ENCODE measurements around the gene DNAJC6. TPM values are rescaled to one million over a fixed set of nuclear protein-coding genes. Genes with fewer than 3 reads are reported as not detected.

Gene DNAJC6
- polyA plus RNA-seq, 2 of the 4 experiments (the other 2 are of a cell fraction), result 3.0 to 5.0 TPM

DNA sequence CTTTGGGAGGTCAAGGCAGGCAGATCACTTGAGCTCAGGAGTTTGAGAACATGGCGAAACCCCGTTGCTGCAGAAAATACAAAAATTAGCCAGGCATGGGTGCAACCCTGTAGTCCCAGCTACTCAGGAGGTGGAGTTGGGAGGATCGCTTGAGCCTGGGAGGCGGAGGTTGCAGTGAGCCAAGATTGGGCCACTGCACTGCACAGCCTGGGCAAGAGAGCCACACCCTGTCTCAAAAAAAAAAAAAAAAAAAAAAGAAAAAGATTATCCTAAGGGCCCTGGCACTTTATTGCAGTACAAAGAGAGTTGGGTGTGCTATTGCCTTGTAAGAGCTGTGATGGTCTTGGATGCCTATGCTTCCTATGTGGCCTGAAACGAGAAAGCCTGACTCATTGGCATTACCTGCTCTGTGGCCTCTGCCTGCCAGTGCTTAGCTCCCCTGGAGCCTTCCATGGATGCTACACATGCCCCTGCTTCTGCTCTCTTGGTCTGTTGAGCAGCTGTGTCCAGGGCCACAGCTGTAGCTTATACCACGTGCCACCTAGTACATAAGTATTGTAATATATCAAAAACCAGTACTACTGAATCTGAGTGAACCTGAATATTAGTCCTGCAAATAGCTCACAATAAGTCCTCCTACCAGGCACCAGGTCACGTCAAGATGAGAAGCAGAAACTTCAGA is 45.8 kb downstream of the DNAJC6 start:
- ATAC-seq, result no peak
- 84% methylated on average over 7 of the region's 7 CpGs for WGBS (ENCODE audit: missing lambda C conversion rate)
- POLR2A ChIA-PET, result no interaction called here
- no peak overlapping the region for H3K27ac ChIP-seq
- TF ChIP-seq ESRRA (IDR thresholded peaks at IDR 0.05; ENCODE audit: borderline replicate concordance, low read length) (no peak), FOSL2 (IDR thresholded peaks at IDR 0.05) (no peak), FOSL2 (CRISPR knock-in tag; IDR thresholded peaks at IDR 0.05) (no peak)
- CTCF ChIA-PET, result interaction anchor here (0.6 kb wide), 2 partner anchors 51 to 1180 kb away, joined by 3 to 4 read pairs; no protein-coding TSS in a partner anchor
- FAIRE-seq, result no peak
- no peak overlapping the region for H3K4me2 ChIP-seq
- no peak overlapping the region for H3K4me3 ChIP-seq
- no peaks in the 10 kb centered on the region for H3K4me1 ChIP-seq
- DNase-seq (ENCODE audit: low read depth in 1 of 2, low spot score in 1 of 2), result no peak
- no peaks in the 10 kb centered on the region for H3K9me3 ChIP-seq

DNA sequence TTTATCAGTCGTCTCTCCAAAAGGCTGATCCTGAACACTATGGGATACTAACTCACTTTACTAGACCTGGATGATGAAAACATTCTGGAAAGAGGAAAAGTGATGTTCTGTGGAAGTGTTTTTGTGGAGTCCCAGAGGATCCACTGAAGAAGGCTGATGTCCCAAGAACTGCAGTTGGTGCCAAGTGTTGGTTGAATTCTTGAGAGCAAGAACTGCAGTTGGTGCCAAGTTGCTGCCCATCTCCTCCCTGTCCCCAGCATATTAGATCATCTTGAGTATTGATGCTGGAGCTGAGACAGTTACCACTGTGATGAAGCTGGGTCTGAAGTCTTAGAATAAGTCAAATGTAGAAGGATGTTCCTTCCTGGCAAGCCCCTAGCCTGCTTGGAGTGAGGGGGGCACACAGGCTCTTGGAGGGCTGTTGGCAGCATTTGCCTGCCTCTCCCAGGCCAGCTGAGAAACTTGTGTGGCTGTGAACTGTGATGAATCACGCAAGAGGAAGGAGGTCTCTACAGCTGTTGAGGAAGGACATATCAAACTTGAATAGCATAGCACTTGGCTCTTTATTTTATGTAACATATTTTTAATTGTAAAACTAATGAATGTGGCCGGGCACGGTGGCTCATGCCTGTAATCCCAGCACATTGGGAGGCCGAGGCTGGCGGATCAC is 48.1 kb downstream of the DNAJC6 start:
- TF ChIP-seq, protein P1, sequence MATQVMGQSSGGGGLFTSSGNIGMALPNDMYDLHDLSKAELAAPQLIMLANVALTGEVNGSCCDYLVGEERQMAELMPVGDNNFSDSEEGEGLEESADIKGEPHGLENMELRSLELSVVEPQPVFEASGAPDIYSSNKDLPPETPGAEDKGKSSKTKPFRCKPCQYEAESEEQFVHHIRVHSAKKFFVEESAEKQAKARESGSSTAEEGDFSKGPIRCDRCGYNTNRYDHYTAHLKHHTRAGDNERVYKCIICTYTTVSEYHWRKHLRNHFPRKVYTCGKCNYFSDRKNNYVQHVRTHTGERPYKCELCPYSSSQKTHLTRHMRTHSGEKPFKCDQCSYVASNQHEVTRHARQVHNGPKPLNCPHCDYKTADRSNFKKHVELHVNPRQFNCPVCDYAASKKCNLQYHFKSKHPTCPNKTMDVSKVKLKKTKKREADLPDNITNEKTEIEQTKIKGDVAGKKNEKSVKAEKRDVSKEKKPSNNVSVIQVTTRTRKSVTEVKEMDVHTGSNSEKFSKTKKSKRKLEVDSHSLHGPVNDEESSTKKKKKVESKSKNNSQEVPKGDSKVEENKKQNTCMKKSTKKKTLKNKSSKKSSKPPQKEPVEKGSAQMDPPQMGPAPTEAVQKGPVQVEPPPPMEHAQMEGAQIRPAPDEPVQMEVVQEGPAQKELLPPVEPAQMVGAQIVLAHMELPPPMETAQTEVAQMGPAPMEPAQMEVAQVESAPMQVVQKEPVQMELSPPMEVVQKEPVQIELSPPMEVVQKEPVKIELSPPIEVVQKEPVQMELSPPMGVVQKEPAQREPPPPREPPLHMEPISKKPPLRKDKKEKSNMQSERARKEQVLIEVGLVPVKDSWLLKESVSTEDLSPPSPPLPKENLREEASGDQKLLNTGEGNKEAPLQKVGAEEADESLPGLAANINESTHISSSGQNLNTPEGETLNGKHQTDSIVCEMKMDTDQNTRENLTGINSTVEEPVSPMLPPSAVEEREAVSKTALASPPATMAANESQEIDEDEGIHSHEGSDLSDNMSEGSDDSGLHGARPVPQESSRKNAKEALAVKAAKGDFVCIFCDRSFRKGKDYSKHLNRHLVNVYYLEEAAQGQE (IDR thresholded peaks at IDR 0.05), result no peak
- TF ChIP-seq, protein P2, sequence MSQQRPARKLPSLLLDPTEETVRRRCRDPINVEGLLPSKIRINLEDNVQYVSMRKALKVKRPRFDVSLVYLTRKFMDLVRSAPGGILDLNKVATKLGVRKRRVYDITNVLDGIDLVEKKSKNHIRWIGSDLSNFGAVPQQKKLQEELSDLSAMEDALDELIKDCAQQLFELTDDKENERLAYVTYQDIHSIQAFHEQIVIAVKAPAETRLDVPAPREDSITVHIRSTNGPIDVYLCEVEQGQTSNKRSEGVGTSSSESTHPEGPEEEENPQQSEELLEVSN (IDR thresholded peaks at IDR 0.05; ENCODE audit: borderline replicate concordance, low read depth), result no peak
- no peak for TF ChIP-seq MAZ (IDR thresholded peaks at IDR 0.05; ENCODE audit: borderline replicate concordance, low read depth, low read length)
- POLR2A ChIA-PET, result no interaction called here
- no peak for DNase-seq (ENCODE audit: low read depth in 1 of 2, low spot score in 1 of 2)

DNA sequence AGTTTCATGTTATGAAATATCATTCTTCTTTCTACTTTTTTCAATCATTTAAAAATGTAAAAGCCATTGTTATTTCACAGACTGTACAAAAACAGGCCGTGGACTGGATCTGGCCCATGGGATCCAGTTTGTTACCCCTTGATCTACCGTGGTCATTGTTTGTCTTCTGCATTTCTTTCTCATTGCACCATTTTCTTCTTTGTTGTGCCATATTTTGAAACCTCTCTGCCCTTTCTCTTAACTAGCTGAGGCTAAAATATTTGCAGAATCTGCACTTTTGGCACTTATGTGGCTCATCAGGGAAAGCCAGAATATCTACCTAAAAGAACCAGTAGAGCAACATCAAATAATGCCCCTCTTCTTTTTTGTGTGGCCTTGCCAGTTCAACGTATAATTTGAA is 50.5 kb downstream of the DNAJC6 start:
- no peaks in the 10 kb centered on the region for H3K9me3 ChIP-seq
- whole genome bisulfite sequencing (ENCODE audit: missing lambda C conversion rate), result 40% methylated on average over 3 of the region's 3 CpGs
- FAIRE-seq, result no peak

More for the DNA sequence above, 48.1 kb downstream of the DNAJC6 start:
- CTCF ChIA-PET, result no interaction called here
- Histone ChIP-seq H3K4me2 (no peak overlapping the region), H3K4me3 (no peak overlapping the region), H3K9me3 (no peaks in the 10 kb centered on the region), H3K27ac (no peak overlapping the region), H3K4me1 (no peaks in the 10 kb centered on the region)
- FAIRE-seq, result no peak
- 87% methylated on average over 6 of the region's 6 CpGs for WGBS (ENCODE audit: missing lambda C conversion rate)
- no peak for ATAC-seq

DNA sequence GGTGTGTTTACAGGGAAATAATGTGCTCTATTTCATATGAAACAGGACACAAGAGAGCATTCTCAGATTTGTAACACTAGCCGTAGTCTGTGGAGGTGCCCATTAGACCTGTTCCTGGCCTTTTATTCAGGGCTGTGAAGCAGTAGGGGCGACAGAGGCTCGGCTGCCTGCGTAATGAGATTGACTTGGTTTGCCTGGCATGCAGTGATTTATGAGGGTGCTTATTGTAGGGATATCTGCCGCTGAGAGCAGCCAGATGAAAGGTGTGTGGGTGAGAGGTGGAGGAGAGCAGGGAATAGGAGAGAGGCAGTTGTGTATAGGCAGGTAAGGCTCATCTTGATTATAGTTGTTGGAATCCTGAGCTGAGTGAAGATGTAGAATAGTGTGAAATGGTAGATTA is 51.3 kb downstream of the DNAJC6 start:
- WGBS (ENCODE audit: missing lambda C conversion rate), result 88% methylated on average over 5 of the region's 5 CpGs
- DNase-seq (ENCODE audit: low read depth in 1 of 2, low spot score in 1 of 2) (no peak), FAIRE-seq (no peak), ATAC-seq (no peak)
- no peak overlapping the region for H3K4me3 ChIP-seq
- no peak overlapping the region for H3K27ac ChIP-seq
- TF ChIP-seq POLR2A (IDR thresholded peaks at IDR 0.05; ENCODE audit: low read length), result no peak
- no peak for TF ChIP-seq HEYL (CRISPR knock-in tag; IDR thresholded peaks at IDR 0.05)
- no peak for TF ChIP-seq JUN (IDR thresholded peaks at IDR 0.05)
- no peak for TF ChIP-seq HOXA7 (CRISPR knock-in tag; IDR thresholded peaks at IDR 0.05)
- no peak for TF ChIP-seq MAZ (IDR thresholded peaks at IDR 0.05; ENCODE audit: borderline replicate concordance, low read depth, low read length)
- TF ChIP-seq EHMT2 (IDR thresholded peaks at IDR 0.05; ENCODE audit: low read depth), result no peak
- TF ChIP-seq ZFP36 (IDR thresholded peaks at IDR 0.05; ENCODE audit: borderline replicate concordance, partially characterized antibody), result no peak
- no peak for TF ChIP-seq HOXB13 (CRISPR knock-in tag; IDR thresholded peaks at IDR 0.05; ENCODE audit: low read depth)
- no peak for TF ChIP-seq ZC3H11A (IDR thresholded peaks at IDR 0.05)
- no peak for TF ChIP-seq BHLHE40 (IDR thresholded peaks at IDR 0.05; ENCODE audit: low read depth, low read length)
- no peak for TF ChIP-seq TFCP2L1 (CRISPR knock-in tag; IDR thresholded peaks at IDR 0.05)
- TF ChIP-seq ZNF302 (CRISPR knock-in tag; IDR thresholded peaks at IDR 0.05), result no peak
- TF ChIP-seq, protein P3, sequence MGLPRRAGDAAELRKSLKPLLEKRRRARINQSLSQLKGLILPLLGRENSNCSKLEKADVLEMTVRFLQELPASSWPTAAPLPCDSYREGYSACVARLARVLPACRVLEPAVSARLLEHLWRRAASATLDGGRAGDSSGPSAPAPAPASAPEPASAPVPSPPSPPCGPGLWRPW (IDR thresholded peaks at IDR 0.05), result no peak
- no peak for TF ChIP-seq CBX2 (IDR thresholded peaks at IDR 0.05; ENCODE audit: borderline replicate concordance, low read depth)
- no peak for TF ChIP-seq TP53 (CRISPR knock-in tag; IDR thresholded peaks at IDR 0.05)
- TF ChIP-seq, protein P4, sequence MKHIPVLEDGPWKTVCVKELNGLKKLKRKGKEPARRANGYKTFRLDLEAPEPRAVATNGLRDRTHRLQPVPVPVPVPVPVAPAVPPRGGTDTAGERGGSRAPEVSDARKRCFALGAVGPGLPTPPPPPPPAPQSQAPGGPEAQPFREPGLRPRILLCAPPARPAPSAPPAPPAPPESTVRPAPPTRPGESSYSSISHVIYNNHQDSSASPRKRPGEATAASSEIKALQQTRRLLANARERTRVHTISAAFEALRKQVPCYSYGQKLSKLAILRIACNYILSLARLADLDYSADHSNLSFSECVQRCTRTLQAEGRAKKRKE (CRISPR knock-in tag; IDR thresholded peaks at IDR 0.05; ENCODE audit: low read depth), result no peak
- no peak for TF ChIP-seq MYC (IDR thresholded peaks at IDR 0.05; ENCODE audit: borderline replicate concordance, low read length)
- CTCF ChIA-PET, result no interaction called here
- POLR2A ChIA-PET, result no interaction called here
- no peak overlapping the region for H3K4me2 ChIP-seq
- H3K9me3 ChIP-seq, result no peaks in the 10 kb centered on the region
- no peaks in the 10 kb centered on the region for H3K4me1 ChIP-seq

More for the DNA sequence above, 50.5 kb downstream of the DNAJC6 start:
- Histone ChIP-seq H3K4me3 (no peak overlapping the region), H3K4me2 (no peak overlapping the region), H3K4me1 (no peaks in the 10 kb centered on the region), H3K27ac (no peak overlapping the region)
- DNase-seq (ENCODE audit: low read depth in 1 of 2, low spot score in 1 of 2), result no peak
- TF ChIP-seq POLR2AphosphoS2 (conservative IDR thresholded peaks at IDR 0.05; ENCODE audit: low read length) (no peak), TFCP2L1 (CRISPR knock-in tag; IDR thresholded peaks at IDR 0.05) (no peak), RFX5 (IDR thresholded peaks at IDR 0.05) (no peak)
- POLR2A ChIA-PET, result no interaction called here
- ATAC-seq, result no peak
- CTCF ChIA-PET, result no interaction called here

All from A549 (cell line).